Measurements from ENCODE around the gene NTM. TPM values are rescaled to one million over a fixed set of nuclear protein-coding genes. Genes with fewer than 3 reads are reported as not detected.

Gene NTM
- total RNA-seq, 1 donor: 52.2 TPM

DNA sequence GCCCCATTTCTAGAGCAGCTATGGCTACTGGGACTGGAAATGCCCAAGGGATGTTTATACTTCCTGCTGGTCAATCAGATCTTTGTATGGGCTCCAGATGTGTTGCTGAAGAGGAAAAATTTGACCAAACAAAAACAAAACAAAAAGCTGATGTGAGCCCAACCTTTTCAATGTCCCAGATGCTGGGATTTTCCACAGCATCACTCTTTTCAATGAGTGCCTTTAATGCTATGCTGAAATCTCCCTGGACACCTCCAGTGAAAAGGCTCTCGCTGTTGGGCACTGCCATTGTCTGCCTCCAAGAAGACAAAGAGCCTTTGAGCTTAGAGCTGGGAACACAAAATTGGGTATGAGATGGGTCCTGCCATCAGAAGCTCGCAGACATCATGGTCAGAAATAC lies 671.9 kb downstream of the NTM start:
- DNase-seq (ENCODE audit: low read depth): no peak
- TF ChIP-seq, protein P1, sequence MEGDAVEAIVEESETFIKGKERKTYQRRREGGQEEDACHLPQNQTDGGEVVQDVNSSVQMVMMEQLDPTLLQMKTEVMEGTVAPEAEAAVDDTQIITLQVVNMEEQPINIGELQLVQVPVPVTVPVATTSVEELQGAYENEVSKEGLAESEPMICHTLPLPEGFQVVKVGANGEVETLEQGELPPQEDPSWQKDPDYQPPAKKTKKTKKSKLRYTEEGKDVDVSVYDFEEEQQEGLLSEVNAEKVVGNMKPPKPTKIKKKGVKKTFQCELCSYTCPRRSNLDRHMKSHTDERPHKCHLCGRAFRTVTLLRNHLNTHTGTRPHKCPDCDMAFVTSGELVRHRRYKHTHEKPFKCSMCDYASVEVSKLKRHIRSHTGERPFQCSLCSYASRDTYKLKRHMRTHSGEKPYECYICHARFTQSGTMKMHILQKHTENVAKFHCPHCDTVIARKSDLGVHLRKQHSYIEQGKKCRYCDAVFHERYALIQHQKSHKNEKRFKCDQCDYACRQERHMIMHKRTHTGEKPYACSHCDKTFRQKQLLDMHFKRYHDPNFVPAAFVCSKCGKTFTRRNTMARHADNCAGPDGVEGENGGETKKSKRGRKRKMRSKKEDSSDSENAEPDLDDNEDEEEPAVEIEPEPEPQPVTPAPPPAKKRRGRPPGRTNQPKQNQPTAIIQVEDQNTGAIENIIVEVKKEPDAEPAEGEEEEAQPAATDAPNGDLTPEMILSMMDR (IDR thresholded peaks at IDR 0.05; ENCODE audit: insufficient read depth, low read length): no peak

DNA sequence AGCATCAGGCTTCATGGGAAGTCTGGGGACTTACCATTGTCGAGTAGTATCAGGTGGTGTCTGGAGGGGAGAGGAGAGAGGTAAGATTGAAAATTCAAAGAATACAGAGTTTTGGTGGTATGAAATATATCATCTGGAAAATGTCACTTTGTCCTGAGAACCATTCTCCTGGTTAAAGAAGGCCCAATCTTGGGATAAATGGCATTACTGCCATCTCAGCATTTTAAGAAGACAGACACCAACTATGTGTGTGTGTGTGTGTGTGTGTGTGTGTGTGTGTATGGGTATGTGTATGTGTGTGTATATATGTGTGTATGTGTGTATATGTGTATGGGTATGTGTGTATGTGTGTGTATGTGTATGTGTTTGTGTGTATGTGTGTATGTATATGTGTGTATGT lies 673.3 kb downstream of the NTM start:
- H3K4me3 ChIP-seq (ENCODE audit: low read depth, low read length): no peak overlapping the region
- TF ChIP-seq, protein P1 (IDR thresholded peaks at IDR 0.05; ENCODE audit: insufficient read depth, low read length): no peak
- no peak for DNase-seq (ENCODE audit: low read depth)

More for the DNA sequence above, 671.9 kb downstream of the NTM start:
- H3K4me3 ChIP-seq (ENCODE audit: low read depth, low read length): no peak overlapping the region

DNA sequence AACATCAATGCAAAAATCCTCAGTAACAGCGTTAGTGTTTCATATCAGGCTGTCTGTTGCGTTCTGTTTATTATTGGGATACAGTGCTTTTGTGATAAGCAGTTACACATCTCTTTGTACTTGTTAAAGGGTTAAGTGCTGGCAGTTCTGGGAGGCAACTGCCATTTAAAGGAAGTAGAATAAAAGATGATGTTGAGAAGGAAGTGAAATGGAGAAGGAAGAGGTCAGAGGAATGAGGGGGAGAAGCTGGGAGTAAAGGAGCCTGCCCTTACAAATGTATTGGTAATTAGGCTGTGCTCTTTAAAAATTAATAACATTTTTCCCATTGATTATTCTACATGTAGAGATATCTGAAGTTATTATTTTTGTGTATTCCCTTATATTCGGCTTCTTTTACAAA lies 674.7 kb downstream of the NTM start:
- TF ChIP-seq, protein P1 (IDR thresholded peaks at IDR 0.05; ENCODE audit: insufficient read depth, low read length): no peak
- H3K4me3 ChIP-seq (ENCODE audit: low read depth, low read length): no peak overlapping the region
- DNase-seq (ENCODE audit: low read depth): no peak

DNA sequence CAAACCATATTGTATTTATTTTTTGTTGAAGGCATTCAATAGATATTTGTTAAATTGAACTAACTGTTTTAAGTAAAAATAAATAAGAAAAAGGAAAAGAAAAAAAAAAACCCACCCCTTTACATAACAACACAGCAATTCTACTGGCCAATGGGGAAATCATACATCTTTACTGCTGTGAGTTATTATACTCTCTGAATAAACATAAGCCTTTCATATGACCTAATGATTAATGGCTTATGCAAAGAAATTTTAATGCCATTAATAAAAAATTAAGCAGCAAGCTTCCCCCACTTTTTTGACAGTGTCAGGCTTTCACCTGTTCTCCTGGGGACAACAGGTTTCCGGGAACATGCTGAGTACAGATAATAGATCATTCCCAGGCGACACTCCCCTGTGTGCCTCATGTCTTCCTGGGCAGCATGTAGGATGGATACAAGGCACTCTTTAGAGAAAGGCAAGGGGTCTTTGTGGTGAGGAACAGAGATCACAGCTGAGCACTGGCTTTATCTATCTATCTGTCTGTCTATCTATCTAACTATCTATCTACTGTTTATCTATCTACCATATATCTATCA lies 676.0 kb downstream of the NTM start:
- no peak for DNase-seq (ENCODE audit: low read depth)
- TF ChIP-seq, protein P1 (IDR thresholded peaks at IDR 0.05; ENCODE audit: insufficient read depth, low read length): no peak
- H3K4me3 ChIP-seq (ENCODE audit: low read depth, low read length): no peak overlapping the region

DNA sequence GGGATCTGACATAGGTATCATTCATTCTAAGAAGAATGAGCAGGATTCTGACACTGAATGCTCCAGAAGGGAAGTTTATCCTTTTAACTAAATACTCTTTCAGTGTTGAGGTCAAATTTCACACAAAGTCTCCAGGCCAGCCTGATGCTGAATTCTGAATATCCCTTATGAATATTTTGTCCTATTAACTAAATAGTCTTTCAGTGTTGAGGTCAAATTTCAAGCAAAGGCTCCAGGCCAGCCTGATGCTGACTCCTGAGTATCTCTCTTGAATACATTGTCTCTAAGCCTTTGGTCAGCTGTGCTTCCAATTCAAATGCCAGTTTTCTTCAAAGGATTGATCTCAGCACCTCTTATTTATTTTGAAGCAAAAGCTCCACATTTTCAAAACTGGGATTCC lies 676.8 kb downstream of the NTM start:
- H3K4me3 ChIP-seq (ENCODE audit: low read depth, low read length): no peak overlapping the region
- TF ChIP-seq, protein P1 (IDR thresholded peaks at IDR 0.05; ENCODE audit: insufficient read depth, low read length): no peak
- DNase-seq (ENCODE audit: low read depth): no peak

DNA sequence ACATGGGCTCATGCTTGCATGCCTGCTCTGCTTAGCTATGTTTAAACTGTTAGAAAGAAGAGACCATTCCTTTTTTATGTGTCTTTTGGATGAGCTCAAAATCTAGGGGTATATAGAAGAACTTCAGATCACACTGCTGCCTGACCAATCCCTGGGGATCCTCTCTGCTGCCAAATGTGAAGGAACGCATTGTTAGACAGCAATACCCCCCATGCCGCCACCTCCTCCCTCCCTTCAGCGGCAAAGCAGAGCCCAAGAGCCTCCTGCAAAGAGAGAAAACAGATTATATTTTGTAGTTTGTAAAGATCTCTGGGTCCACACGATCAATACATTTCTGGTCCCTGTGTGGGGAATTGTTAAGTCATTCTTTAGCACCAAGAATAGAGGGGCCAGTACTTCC lies 677.6 kb downstream of the NTM start:
- no peak overlapping the region for H3K4me3 ChIP-seq (ENCODE audit: low read depth, low read length)
- TF ChIP-seq, protein P1 (IDR thresholded peaks at IDR 0.05; ENCODE audit: insufficient read depth, low read length): no peak
- no peak for DNase-seq (ENCODE audit: low read depth)

DNA sequence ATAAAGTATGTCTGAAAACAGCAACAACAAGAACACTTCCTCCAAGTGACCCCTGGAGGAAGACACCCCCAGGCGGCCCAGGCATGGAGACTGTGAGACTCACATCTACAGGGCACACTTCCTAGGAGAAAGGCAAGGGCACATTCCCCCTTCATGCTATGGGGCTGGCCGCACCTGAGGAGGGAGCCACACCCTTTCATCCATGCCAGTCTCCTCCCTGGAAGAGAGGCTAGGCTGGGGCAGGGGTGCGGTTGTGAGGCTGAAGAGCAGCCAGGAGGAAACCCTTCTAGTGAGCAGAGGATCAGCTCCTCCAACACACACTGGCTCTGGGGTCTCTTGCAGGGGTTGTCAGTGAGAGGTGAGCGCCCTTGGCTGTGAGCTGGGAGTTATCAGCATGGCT lies 678.8 kb downstream of the NTM start:
- TF ChIP-seq, protein P1 (IDR thresholded peaks at IDR 0.05; ENCODE audit: insufficient read depth, low read length): no peak
- no peak overlapping the region for H3K4me3 ChIP-seq (ENCODE audit: low read depth, low read length)
- DNase-seq (ENCODE audit: low read depth): no peak

Data from fibroblast of the aortic adventitia (primary cell).